GM19193 (cell line): ENCODE results near the gene UNCX.

Experiments
- POLR2A ChIP-seq: IDR thresholded peaks from 4 replicates; pipeline ENCODE4 v1.6.1; 2011; ENCODE audit not compliant: insufficient read depth, insufficient read length; ENCODE audit errors: extremely low read depth

The UNCX gene

GRCh38 chr7:1254281-1255079, 21.8 kb downstream of the UNCX start:
- TF ChIP-seq POLR2A = no peak

DNA sequence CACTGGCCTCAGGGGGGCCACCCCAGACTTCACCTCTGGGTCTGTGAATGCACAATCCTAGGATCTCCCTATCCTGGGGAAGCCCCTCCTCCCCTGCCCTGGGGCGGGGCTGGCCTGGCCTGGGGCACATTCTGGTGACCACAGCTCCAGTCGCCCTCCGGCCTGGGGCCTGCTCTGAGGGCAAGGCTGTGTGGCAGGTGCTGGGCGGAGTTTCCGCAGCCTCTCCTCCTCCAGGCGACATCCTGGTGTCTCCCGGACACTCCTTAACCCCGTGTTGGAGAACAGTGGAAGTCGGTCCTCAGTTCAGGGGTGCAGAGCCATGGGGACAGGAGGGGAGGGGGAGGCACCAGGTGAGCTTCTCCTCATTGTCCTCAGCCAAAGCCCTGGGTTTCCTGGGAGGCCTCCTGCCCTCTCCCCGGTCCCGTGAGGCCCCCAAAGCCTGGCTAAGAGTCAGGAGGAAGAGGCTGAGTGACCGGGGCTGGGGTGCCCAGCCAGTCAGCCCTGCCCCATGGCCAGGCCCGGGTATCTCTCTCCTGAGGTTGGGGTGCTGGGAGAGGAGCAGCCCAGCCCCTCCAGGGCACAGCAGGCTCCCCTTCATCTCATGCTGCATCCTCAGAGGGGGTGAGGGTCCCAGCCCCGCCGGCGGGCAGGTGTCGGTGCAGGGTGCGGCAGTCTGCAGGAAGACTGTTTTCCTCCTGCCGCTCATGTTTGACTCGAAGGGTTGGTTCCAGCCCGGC, 22.6 kb downstream of the UNCX start:
- no peak for TF ChIP-seq POLR2A

DNA sequence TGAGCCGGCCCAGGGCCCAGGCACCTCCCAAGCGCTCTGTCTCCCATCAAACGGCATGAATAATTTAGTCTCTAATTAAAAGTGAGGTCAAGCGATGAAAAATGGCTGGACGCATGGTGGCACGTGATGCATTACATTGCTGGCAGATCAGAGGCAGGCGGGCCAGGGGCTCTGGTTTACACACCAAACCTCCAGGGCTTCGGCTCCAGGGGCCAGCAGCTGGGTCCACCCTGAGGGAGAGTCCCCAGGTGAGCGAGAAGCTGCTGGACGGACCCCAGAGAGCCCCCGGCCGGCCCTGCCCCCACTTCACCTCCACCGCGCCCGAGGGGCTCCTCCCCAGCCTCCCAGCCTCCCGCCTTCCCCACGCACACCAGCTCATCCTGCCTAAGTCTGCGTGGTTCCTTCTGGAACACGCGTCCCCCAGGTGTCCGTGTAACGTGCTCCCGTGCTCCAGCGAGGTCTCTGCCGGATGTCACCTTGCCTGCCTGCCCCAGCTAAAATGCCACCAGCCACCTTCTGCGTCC, 23.2 kb downstream of the UNCX start:
- TF ChIP-seq POLR2A = no peak

- TF ChIP-seq POLR2A = no peak
These were observed 23.9 kb downstream of the UNCX start for GRCh38 chr7:1256621-1257020.

- no peak for TF ChIP-seq POLR2A
These were observed 24.5 kb downstream of the UNCX start for GRCh38 chr7:1257221-1257620.

DNA sequence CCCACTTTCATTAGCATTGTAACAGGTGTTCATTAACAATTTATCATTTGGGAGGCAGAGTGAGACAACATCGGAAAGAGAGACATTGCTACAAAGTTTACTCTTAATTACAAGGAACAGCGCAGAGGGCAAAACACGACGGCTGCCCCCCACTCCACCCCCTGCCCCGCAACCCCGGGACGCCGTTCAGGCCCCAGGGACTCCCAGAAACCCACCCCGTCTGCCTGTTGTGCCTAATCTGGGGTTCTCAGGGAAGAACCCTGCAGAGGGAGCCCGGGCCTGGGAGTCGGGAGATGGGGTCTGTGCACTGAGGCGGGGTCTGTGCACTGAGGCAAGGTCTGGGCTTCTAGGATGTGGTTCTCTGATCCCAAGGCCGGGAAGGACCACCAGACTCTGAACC, 25.2 kb downstream of the UNCX start:
- TF ChIP-seq POLR2A = no peak

DNA sequence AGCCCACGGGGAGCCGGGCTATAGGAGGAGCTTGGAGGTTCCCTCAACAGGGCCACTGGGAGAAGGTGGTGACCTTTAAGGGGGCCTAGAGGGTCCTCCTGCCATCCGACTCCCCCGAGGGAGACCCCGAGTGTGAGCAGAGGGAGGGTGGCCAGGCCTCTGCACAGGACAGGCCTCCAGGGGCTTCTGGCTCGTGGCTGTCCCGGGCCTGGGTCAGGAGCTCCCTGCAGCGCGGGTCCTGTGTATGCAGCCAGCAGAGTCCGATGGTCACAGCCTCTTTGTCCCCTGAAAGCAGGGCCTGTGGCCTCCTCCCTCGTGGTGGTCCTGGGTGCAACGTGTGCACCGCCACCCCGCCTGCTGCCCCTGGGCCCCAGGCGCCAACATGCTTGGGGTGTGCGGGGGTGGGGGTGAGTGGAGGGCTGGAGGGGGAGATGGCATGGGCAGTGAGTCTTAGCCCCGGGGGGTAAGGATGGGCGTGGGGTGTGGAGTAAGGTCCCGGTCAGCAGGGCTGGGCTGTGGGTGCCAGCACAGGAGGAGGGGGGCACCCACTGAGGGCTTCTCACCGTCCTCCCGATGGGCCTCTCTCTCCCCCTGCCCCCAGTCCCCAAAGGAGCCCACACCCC, 27.1 kb downstream of the UNCX start:
- TF ChIP-seq POLR2A = no peak

GRCh38 chr7:1260244-1260635, 27.6 kb downstream of the UNCX start:
- no peak for TF ChIP-seq POLR2A

DNA sequence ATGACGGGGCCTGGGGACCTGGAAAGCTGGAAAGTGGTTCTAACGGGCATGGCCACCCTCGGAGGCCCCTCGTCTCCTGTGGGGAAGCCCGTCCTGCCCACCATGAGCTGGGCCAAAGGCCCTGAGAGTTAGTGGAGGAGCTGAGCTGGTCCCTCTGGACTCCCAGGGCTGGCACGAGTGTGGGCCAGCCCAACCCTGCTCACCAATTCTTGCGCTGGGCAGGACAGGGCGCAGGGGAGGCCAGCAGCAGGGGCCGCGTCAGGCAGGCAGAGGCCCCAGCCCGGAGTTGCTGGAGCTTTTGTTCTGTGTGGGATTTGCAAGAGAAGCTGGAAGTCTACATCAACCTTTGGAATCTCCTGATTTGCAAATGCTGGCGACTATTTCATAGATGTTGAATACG, 29.8 kb downstream of the UNCX start:
- TF ChIP-seq POLR2A = no peak

GRCh38 chr7:1263391-1263951, 30.8 kb downstream of the UNCX start:
- TF ChIP-seq POLR2A = no peak

- no peak for TF ChIP-seq POLR2A
These were observed 31.9 kb downstream of the UNCX start for GRCh38 chr7:1264345-1265280.

GRCh38 chr7:1267016-1267900, 34.6 kb downstream of the UNCX start:
- TF ChIP-seq POLR2A = no peak
